RWPE2 (cell line): Measurements from ENCODE around the gene RHOT1.
A peak's percentile ranks its signal among the peaks of the same experiment; 100 is the strongest.

Experiments used
- ATAC-seq: fragments of 200-7000 bp; cut with Tn5 transposase; 3 replicates; pipeline ENCODE4 v1.9.1; 2021; ENCODE audit warnings: low read depth
- DNase-seq: peaks from one replicate; pipeline ENCODE4 v3.0.0-alpha.2; 2020; ENCODE audit warnings: low spot score
- H3K27ac ChIP-seq: fragments of 450-650 bp; 2 replicates; pipeline ENCODE4 v1.5.1; 2017; ENCODE audit warnings: mild to moderate bottlenecking; ENCODE audit not compliant: poor library complexity, severe bottlenecking
- H3K27me3 ChIP-seq: fragments of 250-450 bp; sonication (Bioruptor Pico); 2 replicates; pipeline ENCODE4 v1.5.1; 2021; ENCODE audit warnings: mild to moderate bottlenecking, moderate library complexity; ENCODE audit not compliant: insufficient read depth, poor library complexity, severe bottlenecking
- H3K36me3 ChIP-seq: fragments of 250-450 bp; sonication (Bioruptor Pico); 2 replicates; pipeline ENCODE4 v1.5.1; 2020; ENCODE audit warnings: low read depth, mild to moderate bottlenecking, moderate library complexity
- H3K4me1 ChIP-seq: fragments of 250-450 bp; sonication (Bioruptor Pico); 2 replicates; pipeline ENCODE4 v1.5.1; 2021; ENCODE audit warnings: mild to moderate bottlenecking, moderate library complexity; ENCODE audit not compliant: insufficient read depth, poor library complexity, severe bottlenecking
- H3K4me3 ChIP-seq: fragments of 250-450 bp; sonication (Bioruptor Pico); 2 replicates; pipeline ENCODE4 v1.5.1; 2021; ENCODE audit warnings: mild to moderate bottlenecking, moderate library complexity; ENCODE audit not compliant: severe bottlenecking
- H3K9me3 ChIP-seq: fragments of 250-450 bp; sonication (Bioruptor Pico); 2 replicates; pipeline ENCODE4 v1.5.1; 2021; ENCODE audit warnings: mild to moderate bottlenecking, moderate library complexity; ENCODE audit not compliant: severe bottlenecking
- CTCF ChIP-seq: fragments of 450-650 bp; IDR thresholded peaks from one replicate; pipeline ENCODE4 v1.5.1; 2017; ENCODE audit warnings: mild to moderate bottlenecking, moderate library complexity; ENCODE audit not compliant: poor library complexity, severe bottlenecking

Gene RHOT1

GRCh38 chr17:32239456-32239855, 97.2 kb downstream of the RHOT1 start:
- Histone ChIP-seq H3K36me3 (no peaks in the 10 kb centered on the region), H3K27ac (no peak overlapping the region), H3K27me3 (no peaks in the 10 kb centered on the region), H3K9me3 (no peaks in the 10 kb centered on the region), H3K4me3 (no peak overlapping the region), H3K4me1 (no peaks in the 10 kb centered on the region)
- ATAC-seq (no peak), DNase-seq (no peak)
- TF ChIP-seq CTCF: no peak

GRCh38 chr17:32240750-32241149, 98.4 kb downstream of the RHOT1 start:
- H3K27me3 ChIP-seq: no peaks in the 10 kb centered on the region
- H3K27ac ChIP-seq: no peak overlapping the region
- DNase-seq: no peak
- H3K9me3 ChIP-seq: no peaks in the 10 kb centered on the region
- TF ChIP-seq CTCF: no peak
- no peaks in the 10 kb centered on the region for H3K36me3 ChIP-seq
- no peak overlapping the region for H3K4me3 ChIP-seq
- ATAC-seq: no peak
- H3K4me1 ChIP-seq: no peaks in the 10 kb centered on the region

- no peak for ATAC-seq
- DNase-seq: no peak
- Histone ChIP-seq H3K9me3 (no peaks in the 10 kb centered on the region), H3K27ac (no peak overlapping the region), H3K27me3 (no peaks in the 10 kb centered on the region), H3K4me1 (no peaks in the 10 kb centered on the region), H3K4me3 (no peak overlapping the region), H3K36me3 (no peaks in the 10 kb centered on the region)
- TF ChIP-seq CTCF: no peak
Measured at GRCh38 chr17:32241640-32242039, 99.3 kb downstream of the RHOT1 start.

DNA sequence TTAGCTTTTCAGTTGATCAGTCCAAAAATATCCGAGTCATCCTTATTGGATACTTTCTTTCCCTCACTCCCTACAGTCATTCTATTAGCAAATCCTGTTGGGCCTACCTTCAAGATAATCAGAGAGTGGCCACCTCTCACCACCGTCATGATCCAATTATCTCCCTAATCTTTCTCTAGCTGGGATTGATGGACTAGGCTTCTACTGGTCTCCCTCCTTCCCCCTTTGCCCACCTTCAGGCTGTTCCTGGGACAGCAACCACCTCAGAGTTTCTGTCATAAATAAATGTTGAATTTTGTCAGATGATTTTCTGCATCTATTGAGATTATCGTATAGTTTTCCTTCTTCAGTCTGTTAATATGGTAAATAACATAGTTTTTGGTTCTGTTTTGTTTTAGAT, 107.2 kb downstream of the RHOT1 start:
- Histone ChIP-seq H3K4me1 (no peaks in the 10 kb centered on the region), H3K27me3 (no peaks in the 10 kb centered on the region), H3K4me3 (no peak overlapping the region), H3K36me3 (no peaks in the 10 kb centered on the region), H3K9me3 (no peaks in the 10 kb centered on the region), H3K27ac (no peak overlapping the region)
- no peak for DNase-seq
- TF ChIP-seq CTCF: no peak
- no peak for ATAC-seq

- peak; percentile 94 for TF ChIP-seq CTCF
- H3K4me1 ChIP-seq: no peaks in the 10 kb centered on the region
- no peaks in the 10 kb centered on the region for H3K27me3 ChIP-seq
- H3K27ac ChIP-seq: no peak overlapping the region
- no peaks in the 10 kb centered on the region for H3K9me3 ChIP-seq
- no peak overlapping the region for H3K4me3 ChIP-seq
- ATAC-seq (peak; percentile 94), DNase-seq (no peak)
- H3K36me3 ChIP-seq: no peaks in the 10 kb centered on the region
Measured at GRCh38 chr17:32253117-32253611, 110.9 kb downstream of the RHOT1 start.
